Measurements from ENCODE around the gene TAGAP.

The TAGAP gene

GRCh38 chr6:159074120-159074684 is 29.4 kb upstream of the TAGAP start:
- no peak for TF ChIP-seq EZH2phosphoT487 (IDR thresholded peaks at IDR 0.05; ENCODE audit: low read length)
- H3K36me3 ChIP-seq (replicated peaks; ENCODE audit: insufficient read depth, low read length): no peaks in the 10 kb centered on the region
- H4K20me1 ChIP-seq (ENCODE audit: insufficient read depth, low read length): no peaks in the 10 kb centered on the region
- H3K27me3 ChIP-seq (replicated peaks; ENCODE audit: insufficient read depth, low read length): no peaks in the 10 kb centered on the region
- no peaks in the 10 kb centered on the region for H3K4me1 ChIP-seq (ENCODE audit: low read length)
- H2AFZ ChIP-seq (ENCODE audit: low read length): no peak overlapping the region
- H3K4me2 ChIP-seq (ENCODE audit: low read depth, low read length): no peak overlapping the region
- H3K9me2 ChIP-seq (replicated peaks; ENCODE audit: insufficient read depth, low read length): no peaks in the 10 kb centered on the region
- no peak overlapping the region for H3K27ac ChIP-seq (ENCODE audit: low read length)
- no peak overlapping the region for H3K9ac ChIP-seq (ENCODE audit: low read length)
- H3K79me2 ChIP-seq (ENCODE audit: low read length): no peaks in the 10 kb centered on the region
- no peaks in the 10 kb centered on the region for H3K9me3 ChIP-seq (replicated peaks; ENCODE audit: insufficient read depth, low read length)
- peak overlapping the region; percentile 7; the same call in 1 of the 2 replicates for H3K4me3 ChIP-seq (ENCODE audit: low read length)
- DNase-seq: no peak
- H3F3A ChIP-seq (ENCODE audit: insufficient read depth, low read length): no peaks in the 10 kb centered on the region

DNA sequence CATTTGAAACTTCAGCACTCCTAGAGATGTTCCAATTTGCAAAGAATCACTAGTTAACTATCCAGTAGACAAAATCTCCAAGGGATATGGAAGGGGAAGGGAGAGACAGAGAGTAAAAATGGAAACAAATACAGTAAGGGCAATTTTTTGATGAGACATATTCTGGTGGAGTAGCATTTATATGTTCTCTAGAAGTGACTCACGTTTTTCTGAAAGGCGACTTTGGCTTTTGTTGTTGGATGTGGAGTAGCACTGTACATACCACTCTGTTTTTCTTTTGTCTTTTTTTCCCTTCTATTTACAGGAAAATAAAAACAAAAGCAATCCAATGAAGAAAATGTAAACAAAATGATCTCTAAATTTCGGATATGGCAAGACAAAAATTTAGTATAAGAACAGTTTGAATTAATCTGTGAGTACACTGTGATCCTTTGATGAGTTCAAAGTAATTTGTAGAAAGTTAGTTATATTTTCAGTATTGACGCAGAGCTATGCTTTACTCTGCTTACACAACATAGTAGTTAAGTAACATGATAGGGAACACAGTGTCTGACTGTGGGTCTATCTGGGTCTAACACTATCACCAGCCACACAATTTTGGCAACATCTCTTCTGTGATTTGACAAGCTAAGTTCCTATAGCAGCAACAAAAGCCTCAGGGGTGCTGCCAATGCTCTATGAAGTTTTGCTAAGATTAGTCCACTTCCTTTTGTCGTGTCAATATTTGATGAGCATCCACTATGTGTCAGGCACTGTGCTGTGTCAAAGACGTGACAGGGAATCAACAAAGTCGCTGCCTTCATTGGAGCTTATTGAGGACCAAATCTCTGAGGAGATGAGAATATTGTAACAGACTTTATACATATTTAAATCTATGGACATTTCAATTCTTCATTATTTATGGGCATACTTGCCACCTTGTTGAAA is 27.3 kb upstream of the TAGAP start:
- Histone ChIP-seq H3F3A (ENCODE audit: insufficient read depth, low read length) (no peaks in the 10 kb centered on the region), H3K36me3 (replicated peaks; ENCODE audit: insufficient read depth, low read length) (no peaks in the 10 kb centered on the region), H3K4me2 (ENCODE audit: low read depth, low read length) (no peak overlapping the region), H3K9me2 (replicated peaks; ENCODE audit: insufficient read depth, low read length) (no peaks in the 10 kb centered on the region), H3K79me2 (ENCODE audit: low read length) (no peaks in the 10 kb centered on the region), H3K4me3 (ENCODE audit: low read length) (no peak overlapping the region), H3K27me3 (replicated peaks; ENCODE audit: insufficient read depth, low read length) (no peaks in the 10 kb centered on the region), H3K9ac (ENCODE audit: low read length) (no peak overlapping the region), H2AFZ (ENCODE audit: low read length) (no peak overlapping the region), H3K27ac (ENCODE audit: low read length) (no peak overlapping the region), H3K4me1 (ENCODE audit: low read length) (no peaks in the 10 kb centered on the region), H3K9me3 (replicated peaks; ENCODE audit: insufficient read depth, low read length) (no peaks in the 10 kb centered on the region), H4K20me1 (ENCODE audit: insufficient read depth, low read length) (no peaks in the 10 kb centered on the region)
- no peak for DNase-seq
- TF ChIP-seq, protein P1, sequence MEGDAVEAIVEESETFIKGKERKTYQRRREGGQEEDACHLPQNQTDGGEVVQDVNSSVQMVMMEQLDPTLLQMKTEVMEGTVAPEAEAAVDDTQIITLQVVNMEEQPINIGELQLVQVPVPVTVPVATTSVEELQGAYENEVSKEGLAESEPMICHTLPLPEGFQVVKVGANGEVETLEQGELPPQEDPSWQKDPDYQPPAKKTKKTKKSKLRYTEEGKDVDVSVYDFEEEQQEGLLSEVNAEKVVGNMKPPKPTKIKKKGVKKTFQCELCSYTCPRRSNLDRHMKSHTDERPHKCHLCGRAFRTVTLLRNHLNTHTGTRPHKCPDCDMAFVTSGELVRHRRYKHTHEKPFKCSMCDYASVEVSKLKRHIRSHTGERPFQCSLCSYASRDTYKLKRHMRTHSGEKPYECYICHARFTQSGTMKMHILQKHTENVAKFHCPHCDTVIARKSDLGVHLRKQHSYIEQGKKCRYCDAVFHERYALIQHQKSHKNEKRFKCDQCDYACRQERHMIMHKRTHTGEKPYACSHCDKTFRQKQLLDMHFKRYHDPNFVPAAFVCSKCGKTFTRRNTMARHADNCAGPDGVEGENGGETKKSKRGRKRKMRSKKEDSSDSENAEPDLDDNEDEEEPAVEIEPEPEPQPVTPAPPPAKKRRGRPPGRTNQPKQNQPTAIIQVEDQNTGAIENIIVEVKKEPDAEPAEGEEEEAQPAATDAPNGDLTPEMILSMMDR (IDR thresholded peaks at IDR 0.05; ENCODE audit: low read length): no peak
- no peak for TF ChIP-seq EZH2 (optimal IDR thresholded peaks at IDR 0.05; ENCODE audit: low read depth, low read length)
- TF ChIP-seq EZH2phosphoT487 (IDR thresholded peaks at IDR 0.05; ENCODE audit: low read length): no peak

GRCh38 chr6:159068904-159069578 is 24.2 kb upstream of the TAGAP start:
- Histone ChIP-seq H3K9me2 (replicated peaks; ENCODE audit: insufficient read depth, low read length) (no peaks in the 10 kb centered on the region), H3K4me1 (ENCODE audit: low read length) (no peaks in the 10 kb centered on the region), H3K4me3 (ENCODE audit: low read length) (no peak overlapping the region), H3K9me3 (replicated peaks; ENCODE audit: insufficient read depth, low read length) (no peaks in the 10 kb centered on the region), H3K9ac (ENCODE audit: low read length) (no peak overlapping the region), H2AFZ (ENCODE audit: low read length) (no peak overlapping the region), H3K36me3 (replicated peaks; ENCODE audit: insufficient read depth, low read length) (no peaks in the 10 kb centered on the region), H3K27me3 (replicated peaks; ENCODE audit: insufficient read depth, low read length) (no peaks in the 10 kb centered on the region), H4K20me1 (ENCODE audit: insufficient read depth, low read length) (no peaks in the 10 kb centered on the region), H3F3A (ENCODE audit: insufficient read depth, low read length) (no peaks in the 10 kb centered on the region), H3K79me2 (ENCODE audit: low read length) (no peaks in the 10 kb centered on the region), H3K4me2 (ENCODE audit: low read depth, low read length) (no peak overlapping the region), H3K27ac (ENCODE audit: low read length) (no peak overlapping the region)
- no peak for TF ChIP-seq EZH2 (optimal IDR thresholded peaks at IDR 0.05; ENCODE audit: low read depth, low read length)
- no peak for TF ChIP-seq EZH2phosphoT487 (IDR thresholded peaks at IDR 0.05; ENCODE audit: low read length)
- TF ChIP-seq, protein P1 (IDR thresholded peaks at IDR 0.05; ENCODE audit: low read length): no peak
- DNase-seq: no peak
